ENCODE results near the gene C1QTNF12.
"Not testable (repeated sequence)": the region's sequence is repeated elsewhere in the genome, so short reads cannot be mapped to it uniquely, and the experiment has no call there.

Gene C1QTNF12

GRCh38 chr1:1259119-1259488, 12.6 kb upstream of the C1QTNF12 start:
- DNase-seq: no peak

DNA sequence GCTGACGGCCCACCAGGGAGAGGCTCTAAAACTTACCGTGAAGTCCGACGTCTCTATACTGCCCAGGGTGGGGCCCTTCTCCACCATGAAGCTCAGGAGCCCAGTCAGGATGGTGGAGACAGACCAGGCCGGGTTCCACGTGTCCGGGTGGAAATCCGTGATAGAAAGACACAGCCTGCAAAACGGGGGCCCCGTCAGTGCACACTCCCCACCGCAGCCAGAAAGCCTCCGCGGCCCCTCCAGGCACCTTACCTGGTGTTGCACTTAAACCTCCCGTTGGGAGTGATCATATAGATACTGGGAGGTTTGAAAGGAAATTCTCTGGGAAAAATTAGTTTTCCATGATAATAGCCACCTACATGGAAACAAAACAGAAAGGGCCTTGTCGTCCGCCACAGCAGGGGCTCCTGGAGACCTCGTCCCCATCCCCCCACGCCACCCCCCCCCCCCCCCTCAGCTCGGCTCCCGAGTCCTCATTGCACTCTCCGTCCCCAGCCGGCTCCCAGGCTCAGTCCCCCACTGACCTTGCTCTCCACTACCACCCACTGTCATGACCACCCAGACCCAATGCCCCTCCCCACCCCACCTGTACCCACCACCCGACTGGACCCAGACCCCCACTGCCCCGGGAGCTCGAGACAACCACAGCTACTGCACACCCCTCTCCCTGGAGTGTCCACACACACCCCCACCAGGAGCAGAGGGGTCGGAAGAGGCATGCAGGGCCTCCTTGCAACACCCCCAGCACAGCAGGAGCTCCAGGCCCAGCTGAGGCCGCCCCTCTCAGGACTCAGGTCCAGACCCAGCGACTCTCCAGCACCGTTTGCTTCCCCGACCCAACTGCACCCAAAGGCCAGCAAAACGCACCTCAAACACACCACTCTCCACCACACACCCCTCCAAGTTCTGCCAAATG, 10.7 kb upstream of the C1QTNF12 start:
- DNase-seq: no peak

- DNase-seq: no peak
These were observed 9.1 kb upstream of the C1QTNF12 start for GRCh38 chr1:1255611-1256010.

- no peak for DNase-seq
These were observed 8.6 kb upstream of the C1QTNF12 start for GRCh38 chr1:1255078-1255477.

DNA sequence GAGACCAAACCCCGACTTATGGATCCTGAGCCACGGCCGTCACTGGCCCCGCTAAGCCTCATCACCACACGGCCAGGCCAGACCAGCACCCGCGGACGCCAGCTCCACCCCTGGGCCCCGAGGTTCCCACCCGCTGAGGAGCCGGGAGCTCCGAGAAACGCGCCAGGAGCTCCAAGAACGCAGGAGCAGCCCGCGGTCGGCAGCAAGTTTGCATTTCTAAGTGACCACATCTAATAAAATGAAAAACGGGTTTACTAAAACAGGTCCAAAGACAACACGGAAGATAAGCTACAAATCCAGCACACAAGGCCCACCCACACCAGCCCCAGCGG, 8.1 kb upstream of the C1QTNF12 start:
- DNase-seq: no peak

GRCh38 chr1:1253972-1254666, 7.6 kb upstream of the C1QTNF12 start:
- DNase-seq: no peak

DNA sequence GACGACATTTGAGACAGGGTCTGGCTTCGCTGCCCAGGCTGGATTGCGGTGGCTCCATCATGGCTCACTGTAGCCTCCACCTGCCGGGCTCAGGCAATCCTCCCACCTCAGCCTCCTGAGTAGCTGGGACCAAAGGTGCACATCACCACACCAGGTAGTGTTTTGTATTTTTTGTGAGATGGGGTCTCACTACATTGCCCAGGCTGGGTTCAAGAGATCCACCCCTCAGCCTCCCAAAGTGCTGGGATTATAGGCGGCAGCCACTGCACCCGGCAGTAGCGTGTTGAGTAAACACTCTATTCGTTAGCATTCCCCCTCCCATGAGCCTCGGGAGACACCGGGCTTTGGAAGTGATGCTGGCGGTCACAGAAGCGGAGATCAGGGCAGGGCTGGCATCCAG, 6.8 kb upstream of the C1QTNF12 start:
- no peak for DNase-seq

GRCh38 chr1:1250786-1251284, 4.3 kb upstream of the C1QTNF12 start:
- DNase-seq: no peak

GRCh38 chr1:1248009-1248913, 1.7 kb upstream of the C1QTNF12 start:
- not testable (repeated sequence) for DNase-seq

GRCh38 chr1:1247341-1247913, 905 bp upstream of the C1QTNF12 start:
- DNase-seq: no peak

DNA sequence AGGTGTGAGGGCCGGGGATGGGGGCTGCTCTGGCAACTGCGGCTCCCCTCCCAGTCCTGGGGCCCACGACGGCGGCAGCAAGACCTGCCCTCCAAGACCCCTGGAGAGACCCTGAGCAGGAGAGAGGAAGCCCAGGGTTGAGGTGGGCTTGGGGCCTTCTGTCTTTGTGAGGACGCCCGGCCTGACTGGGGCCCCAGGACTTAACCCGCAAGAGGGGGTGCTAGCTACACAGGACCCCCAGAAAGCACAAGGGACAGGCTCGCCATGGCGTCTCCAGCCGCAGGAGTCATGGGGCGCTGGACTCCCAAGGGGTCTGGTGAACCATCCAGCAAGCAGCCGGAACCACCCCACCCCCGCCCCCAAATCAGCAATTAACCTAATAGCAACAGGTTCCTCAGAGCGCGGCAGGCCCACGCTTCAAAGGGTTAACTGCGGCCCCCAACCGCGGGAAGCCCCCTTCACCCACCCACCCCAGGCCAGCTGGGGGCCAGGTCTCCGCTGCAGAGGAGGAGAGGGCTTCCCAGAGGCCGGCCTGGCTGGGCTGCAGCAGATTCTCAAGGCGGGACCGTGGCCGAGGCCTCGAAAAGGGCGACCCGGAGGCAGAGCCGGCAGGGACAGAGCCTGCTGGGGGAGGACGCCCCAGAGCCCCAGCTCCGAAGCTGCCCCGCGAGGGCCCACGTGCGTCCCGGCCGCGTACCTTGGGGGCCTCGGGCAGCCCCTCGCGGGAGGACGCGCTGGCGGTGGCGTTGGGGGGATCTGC, 525 bp downstream of the C1QTNF12 start:
- no peak for DNase-seq

DNA sequence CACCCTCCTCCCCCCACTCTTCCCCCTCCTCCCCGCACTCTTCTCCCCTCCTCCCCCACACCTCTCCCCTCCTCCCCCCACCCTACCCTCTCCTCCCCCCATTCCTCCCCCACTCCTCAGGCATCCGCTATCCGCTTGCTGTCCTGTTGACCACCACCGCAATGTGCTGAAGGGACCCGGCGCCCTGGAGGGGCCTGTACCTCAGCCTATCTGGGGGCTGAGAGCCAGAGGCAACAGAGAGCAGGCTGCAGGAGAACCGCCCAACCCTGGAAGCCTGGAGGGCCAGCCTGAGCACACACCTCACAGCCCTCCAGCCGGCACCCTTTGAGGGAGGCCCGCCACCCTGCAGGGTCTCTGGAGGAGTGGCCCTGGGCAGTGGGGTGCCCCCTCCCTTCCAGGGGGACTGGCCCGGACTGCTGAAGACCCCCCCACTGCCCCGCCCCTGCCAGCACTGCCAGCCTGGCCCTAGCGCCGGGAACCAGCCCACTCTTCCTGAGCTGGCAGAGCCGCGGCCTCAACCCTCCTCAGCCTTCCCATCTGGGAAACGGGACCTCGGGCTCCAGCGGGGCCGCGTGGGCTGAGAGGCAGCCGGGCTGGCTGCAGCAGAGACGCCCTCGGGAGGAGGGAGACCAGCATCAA, 1.2 kb downstream of the C1QTNF12 start:
- no peak for DNase-seq

DNA sequence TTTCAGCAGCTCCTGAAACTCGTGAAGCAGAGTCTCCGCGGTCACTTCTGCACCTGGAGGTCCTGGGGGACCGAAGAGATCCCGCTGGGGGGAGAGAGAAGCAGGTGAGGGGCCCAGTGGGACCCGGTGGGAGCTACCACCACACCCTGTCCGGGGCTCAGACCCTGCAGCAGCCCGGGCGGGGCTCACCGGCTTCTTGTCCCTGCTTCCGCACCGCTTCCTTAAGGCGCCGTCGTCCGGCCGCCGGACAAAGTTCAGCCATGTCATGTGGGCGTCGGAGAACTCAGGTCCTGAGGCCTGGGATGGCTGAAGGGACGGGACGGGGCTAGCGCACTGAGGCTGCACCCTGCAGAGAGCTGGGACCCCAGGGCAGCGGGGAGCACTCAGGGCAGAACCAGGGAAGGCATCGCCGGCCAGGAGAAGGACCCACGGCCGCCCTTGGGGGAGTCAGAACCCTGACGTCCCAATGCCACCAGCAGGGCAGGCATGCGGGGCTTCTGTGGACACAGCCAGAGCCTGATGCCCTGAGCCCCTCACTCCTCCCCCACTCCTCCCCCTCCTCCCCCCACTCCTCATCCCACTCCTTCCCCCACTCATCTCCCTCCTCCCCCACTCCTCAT, 2.2 kb downstream of the C1QTNF12 start:
- no peak for DNase-seq

DNA sequence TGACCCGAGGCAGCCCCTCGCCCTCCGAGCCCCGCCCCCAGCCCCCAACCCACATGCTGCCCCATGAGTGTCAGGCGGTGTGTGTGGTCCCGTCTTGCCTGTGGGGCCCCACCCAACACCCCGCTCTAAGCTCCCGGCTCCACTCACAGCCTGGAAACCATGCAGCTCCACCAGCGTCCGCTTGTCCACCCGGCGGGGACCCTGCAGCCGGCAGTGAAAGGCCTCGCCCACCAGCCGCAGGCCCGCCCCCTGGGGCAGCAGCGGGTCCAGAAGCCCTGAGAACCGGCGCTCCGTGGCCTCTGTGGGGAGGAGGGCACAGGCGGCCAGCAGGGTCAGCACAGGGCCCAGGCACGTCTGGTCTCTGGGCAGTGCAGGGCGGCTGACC, 2.7 kb downstream of the C1QTNF12 start:
- DNase-seq: no peak

GRCh38 chr1:1243266-1243660, 3.3 kb downstream of the C1QTNF12 start:
- no peak for DNase-seq

GRCh38 chr1:1242461-1243265, 3.9 kb downstream of the C1QTNF12 start:
- no peak for DNase-seq

GRCh38 chr1:1241588-1242219, 4.8 kb downstream of the C1QTNF12 start:
- no peak for DNase-seq

DNA sequence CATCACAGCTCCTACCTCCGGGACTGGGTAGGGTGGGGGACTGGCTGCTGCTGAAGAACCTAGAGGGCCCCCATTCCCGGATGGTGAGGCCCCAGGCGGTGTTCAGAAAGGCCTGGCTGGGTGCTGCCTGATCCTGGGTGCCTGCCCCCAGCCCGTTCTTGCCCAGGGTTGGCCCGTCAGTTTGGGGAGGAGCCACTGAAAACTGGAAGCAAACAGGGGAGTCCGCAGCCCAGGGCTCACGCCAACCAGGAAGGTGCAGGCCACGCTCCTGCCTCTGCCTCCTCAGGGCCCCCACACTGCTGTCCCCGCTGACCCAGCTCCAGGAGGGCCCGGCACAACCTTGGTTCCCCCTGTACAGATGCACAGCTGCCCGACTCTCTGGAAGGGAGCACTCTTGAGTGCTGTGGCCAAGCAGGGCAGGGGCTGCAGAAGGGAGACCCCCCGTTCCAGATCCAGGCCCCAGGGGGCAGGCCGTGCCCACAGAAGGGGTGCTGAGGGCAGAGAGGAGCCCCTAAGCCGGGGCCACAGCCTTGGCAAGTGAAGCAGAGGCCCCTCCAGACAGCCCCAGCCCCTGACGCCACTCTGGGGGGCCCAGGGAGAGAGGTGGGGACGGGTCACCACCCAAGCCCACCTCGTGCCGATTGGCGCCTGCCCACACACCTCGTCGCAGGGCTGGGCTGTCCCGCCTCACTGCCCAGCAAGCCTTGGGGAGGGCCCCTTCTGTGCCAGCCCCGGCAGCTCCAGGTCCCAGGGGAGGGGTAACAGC, 5.5 kb downstream of the C1QTNF12 start:
- no peak for DNase-seq

DNA sequence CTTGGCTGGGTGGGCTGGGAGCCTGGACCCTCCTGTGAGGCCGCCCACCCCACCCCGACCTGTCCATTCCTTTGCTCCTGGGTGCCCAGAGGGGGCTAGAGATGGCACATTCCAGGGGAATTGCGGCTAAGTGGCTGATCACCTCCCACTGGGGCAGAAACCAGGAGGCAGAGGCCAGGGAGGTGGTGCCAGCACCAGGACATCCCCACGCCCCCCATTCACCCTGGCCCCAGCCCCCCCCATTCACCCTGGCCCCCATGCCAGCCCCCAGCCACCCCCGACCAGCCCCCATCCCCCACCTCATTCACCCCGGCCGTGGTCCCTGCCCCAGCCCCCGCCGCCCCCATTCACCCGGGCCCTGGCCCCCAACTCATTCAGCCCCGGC, 6.2 kb downstream of the C1QTNF12 start:
- DNase-seq: no peak
